ENCODE measurements around the gene CCDC102A.

CCDC102A gene

DNA sequence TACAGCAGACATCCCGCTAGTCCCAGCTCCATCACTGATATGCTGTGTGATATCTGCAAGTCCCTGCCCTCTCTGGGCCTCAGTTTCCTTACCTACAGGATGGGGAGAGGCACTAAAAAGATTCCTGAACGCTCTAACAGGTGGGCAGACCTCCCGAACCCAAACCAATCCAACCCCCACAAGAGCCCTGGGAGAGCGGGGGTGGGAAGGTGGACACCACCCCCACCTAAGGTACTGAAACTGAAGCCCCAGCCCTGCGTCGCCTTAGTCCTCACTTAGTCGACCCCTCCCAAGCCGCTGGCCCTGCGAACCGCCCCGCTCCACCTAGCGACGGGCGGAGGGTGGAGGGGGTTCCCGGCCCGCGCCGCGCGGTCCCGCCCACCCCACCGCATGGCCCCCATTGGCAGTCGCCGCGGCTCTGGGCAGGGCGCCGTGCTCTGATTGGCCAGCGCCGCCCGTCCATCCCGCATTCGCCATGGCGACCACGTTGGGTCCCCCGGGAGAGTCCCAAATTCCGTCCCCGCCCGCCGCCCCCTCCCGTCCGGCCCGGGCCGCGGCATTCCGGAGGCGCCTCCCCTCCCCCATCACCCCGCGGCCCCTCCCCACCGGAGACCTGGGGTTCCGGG is 578 bp downstream of the CCDC102A start:
- Histone ChIP-seq H3K36me3 (ENCODE audit: insufficient read depth, low read length) (no peaks in the 10 kb centered on the region), H2AFZ (ENCODE audit: low read length, unreplicated experiment) (peak overlapping the region; percentile 68), H3K79me2 (ENCODE audit: control insufficient read depth, insufficient read depth, low read length, unreplicated experiment) (peaks cover 18% of the 10 kb centered on the region), H3K27me3 (ENCODE audit: insufficient read depth, low read length) (0 out of 2 replicates have a peak, but pooled peaks cover 4% of the 10 kb centered on the region), H3K4me1 (ENCODE audit: control insufficient read depth, insufficient read depth, low read length, unreplicated experiment) (peaks cover 31% of the 10 kb centered on the region), H3K27ac (ENCODE audit: low read depth, low read length) (peak overlapping the region; percentile 2; the same call in 1 of the 2 replicates), H3K4me3 (ENCODE audit: low read depth, low read length) (peak overlapping the region; percentile 85)

DNA sequence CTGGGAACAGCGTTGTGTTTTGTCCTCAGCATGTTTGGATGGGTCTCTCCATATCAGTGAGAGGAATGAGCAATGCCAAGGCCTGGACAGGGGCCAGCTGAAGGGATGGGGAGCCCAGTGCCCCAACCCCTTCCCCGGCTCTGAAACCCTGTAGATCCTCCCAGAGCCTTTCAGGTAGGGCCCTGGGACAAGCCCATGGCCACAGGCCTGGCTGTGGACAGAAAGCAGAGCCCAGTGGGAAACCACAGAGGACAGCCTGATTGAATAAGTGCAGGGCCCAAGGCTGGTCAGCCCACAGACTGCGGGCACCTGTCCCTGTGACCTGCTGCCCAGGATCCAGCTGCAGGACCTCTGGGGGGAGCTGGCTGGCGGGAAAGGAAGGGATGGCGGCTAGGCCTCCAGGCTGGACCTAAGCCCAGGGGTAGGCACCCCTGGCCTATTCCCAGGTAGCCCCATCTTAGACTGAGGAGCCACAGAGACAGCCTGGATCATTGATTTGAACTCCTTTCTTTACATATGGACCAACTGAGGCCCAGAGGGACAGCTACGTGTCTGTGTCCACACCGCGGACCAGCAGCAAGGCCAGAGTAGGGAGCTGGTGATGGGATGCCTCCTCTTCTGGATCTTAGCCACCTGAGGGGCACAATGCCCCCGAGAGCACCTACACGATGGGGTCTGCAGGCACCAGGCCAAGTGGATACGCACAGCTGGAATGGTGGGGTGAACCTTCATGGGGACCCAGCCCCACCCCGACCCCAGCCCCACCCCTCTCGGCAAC is 1.3 kb downstream of the CCDC102A start:
- Histone ChIP-seq H3K4me1 (ENCODE audit: control insufficient read depth, insufficient read depth, low read length, unreplicated experiment) (peaks cover 39% of the 10 kb centered on the region), H3K27ac (ENCODE audit: low read depth, low read length) (no peak overlapping the region), H3K36me3 (ENCODE audit: insufficient read depth, low read length) (no peaks in the 10 kb centered on the region), H3K4me3 (ENCODE audit: low read depth, low read length) (peak overlapping the region; percentile 85), H3K27me3 (ENCODE audit: insufficient read depth, low read length) (0 out of 2 replicates have a peak, but pooled peaks cover 4% of the 10 kb centered on the region), H2AFZ (ENCODE audit: low read length, unreplicated experiment) (peak overlapping the region; percentile 64), H3K79me2 (ENCODE audit: control insufficient read depth, insufficient read depth, low read length, unreplicated experiment) (peaks cover 18% of the 10 kb centered on the region)

DNA sequence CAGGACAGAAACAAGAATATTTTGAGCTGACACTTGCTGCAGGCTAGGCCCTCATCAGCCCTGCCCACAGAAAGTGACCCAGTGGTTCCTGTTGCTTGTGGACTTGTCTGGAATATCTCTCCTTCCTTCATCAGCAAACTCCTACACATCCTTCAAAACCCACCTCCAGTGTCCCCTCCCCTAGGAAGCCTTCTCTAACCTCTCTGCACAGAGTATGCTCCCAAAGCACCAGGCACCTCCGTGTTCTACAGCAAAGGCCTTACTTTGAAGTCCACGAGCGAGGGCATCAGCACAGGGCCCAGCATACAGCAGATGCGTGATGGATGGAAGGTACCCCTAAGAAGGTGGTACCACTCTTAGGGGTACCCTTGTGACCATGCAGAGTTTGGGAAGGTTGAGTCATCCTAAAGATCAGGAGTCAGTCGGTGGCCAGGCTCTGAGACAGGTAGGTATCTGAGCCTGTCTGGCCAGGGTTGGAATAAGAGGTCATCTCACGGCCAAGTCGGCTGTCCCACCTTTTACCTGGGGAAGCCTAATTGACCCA is 2.0 kb downstream of the CCDC102A start:
- Histone ChIP-seq H3K27me3 (ENCODE audit: insufficient read depth, low read length) (0 out of 2 replicates have a peak, but pooled peaks cover 4% of the 10 kb centered on the region), H2AFZ (ENCODE audit: low read length, unreplicated experiment) (no peak overlapping the region), H3K4me1 (ENCODE audit: control insufficient read depth, insufficient read depth, low read length, unreplicated experiment) (peaks cover 44% of the 10 kb centered on the region), H3K36me3 (ENCODE audit: insufficient read depth, low read length) (no peaks in the 10 kb centered on the region), H3K4me3 (ENCODE audit: low read depth, low read length) (no peak overlapping the region; the same call in 1 of the 2 replicates), H3K79me2 (ENCODE audit: control insufficient read depth, insufficient read depth, low read length, unreplicated experiment) (peaks cover 18% of the 10 kb centered on the region), H3K27ac (ENCODE audit: low read depth, low read length) (no peak overlapping the region)

DNA sequence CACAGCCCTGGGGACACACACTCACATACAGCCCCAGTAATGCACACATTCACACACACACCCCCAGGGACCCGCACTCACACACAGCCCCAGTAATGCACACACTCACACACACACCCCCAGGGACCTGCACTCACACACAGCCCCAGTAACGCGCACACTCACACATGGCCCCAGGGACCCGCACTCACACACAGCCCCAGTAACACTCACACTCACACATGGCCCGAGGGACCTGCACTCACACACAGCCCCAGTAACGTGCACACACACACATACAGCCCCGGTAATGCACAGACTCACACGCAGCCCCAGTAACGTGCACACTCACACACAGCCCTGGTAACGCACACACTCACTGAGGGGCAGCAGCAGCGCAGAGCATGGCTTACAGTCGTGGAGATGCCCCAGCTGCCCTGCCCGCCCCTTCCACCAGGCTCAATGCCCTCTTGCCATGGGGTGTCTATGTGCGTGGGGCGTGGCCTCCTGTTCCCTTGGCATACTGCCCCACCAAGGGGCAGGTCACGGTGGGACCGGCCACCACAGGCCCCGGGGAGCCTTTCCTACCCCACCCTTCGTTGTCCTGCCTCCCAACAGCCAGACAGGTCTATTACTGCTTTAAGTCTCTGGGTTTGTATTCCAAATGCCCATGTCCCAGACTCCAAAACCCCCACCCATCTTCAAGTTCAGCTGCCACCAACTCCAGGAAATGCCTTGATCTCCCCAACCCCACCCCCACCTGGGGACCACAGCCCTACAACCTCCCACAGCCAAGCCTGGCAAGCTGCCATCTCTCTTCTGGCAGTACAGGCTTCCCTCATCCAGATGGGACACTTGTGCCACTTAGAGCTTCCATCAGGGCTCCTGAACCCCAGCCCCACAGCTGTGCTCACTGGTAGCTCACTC is 2.7 kb downstream of the CCDC102A start:
- no peak overlapping the region for H2AFZ ChIP-seq (ENCODE audit: low read length, unreplicated experiment)
- peaks cover 18% of the 10 kb centered on the region for H3K79me2 ChIP-seq (ENCODE audit: control insufficient read depth, insufficient read depth, low read length, unreplicated experiment)
- H3K27ac ChIP-seq (ENCODE audit: low read depth, low read length) = no peak overlapping the region
- H3K36me3 ChIP-seq (ENCODE audit: insufficient read depth, low read length) = no peaks in the 10 kb centered on the region
- no peak overlapping the region; the same call in 1 of the 2 replicates for H3K4me3 ChIP-seq (ENCODE audit: low read depth, low read length)
- H3K4me1 ChIP-seq (ENCODE audit: control insufficient read depth, insufficient read depth, low read length, unreplicated experiment) = peaks cover 44% of the 10 kb centered on the region
- H3K27me3 ChIP-seq (ENCODE audit: insufficient read depth, low read length) = no peaks in the 10 kb centered on the region

DNA sequence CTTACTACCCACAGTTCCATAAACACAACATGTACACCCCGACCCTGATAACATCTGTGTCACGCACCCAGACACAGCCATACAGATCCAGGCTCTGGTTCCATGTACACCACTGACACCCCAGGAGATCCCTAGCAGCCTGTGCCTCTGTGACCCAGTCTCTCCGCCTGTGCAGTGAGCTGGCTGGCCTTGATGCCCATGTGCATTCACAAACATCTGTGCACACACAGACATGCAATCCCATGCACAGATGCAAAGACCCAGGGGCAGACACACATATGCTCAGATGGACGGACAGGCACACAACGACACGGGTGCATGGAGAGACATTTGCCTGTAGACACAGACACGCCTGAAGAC is 4.1 kb downstream of the CCDC102A start:
- Histone ChIP-seq H3K79me2 (ENCODE audit: control insufficient read depth, insufficient read depth, low read length, unreplicated experiment) (peaks cover 18% of the 10 kb centered on the region), H2AFZ (ENCODE audit: low read length, unreplicated experiment) (no peak overlapping the region), H3K4me3 (ENCODE audit: low read depth, low read length) (no peak overlapping the region), H3K27me3 (ENCODE audit: insufficient read depth, low read length) (no peaks in the 10 kb centered on the region), H3K27ac (ENCODE audit: low read depth, low read length) (no peak overlapping the region), H3K36me3 (ENCODE audit: insufficient read depth, low read length) (no peaks in the 10 kb centered on the region), H3K4me1 (ENCODE audit: control insufficient read depth, insufficient read depth, low read length, unreplicated experiment) (peaks cover 40% of the 10 kb centered on the region)

DNA sequence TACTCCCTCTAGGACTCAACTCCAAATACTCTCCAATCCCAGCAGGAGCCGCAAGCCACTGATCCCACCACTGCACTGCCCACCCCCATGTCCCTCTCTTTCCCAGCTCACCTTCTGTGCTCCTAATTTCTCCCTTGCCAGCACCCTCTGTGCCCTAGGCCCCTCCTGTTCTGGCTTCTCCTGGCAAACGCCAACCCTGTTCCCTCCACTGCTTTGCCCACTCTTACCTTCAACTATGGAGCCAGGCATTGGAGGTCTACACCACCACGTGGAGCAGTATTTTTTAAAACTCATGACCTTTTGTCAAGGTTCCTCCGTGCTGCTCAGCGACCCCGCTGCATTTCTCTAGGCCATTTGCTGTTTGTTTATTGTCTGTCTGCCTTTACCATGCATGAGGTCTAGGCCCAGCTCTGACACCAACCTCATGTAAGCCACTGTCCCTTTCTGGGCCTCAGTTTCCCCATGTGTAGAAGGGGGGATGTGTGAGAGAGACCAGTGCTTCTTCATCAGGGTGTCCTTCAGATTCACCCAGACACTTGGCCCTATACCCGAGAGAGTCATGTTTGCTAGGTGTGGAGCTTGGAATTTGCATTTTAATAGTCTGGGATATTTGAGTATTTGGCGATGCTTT is 4.6 kb downstream of the CCDC102A start:
- Histone ChIP-seq H3K4me3 (ENCODE audit: low read depth, low read length) (no peak overlapping the region), H2AFZ (ENCODE audit: low read length, unreplicated experiment) (no peak overlapping the region), H3K27ac (ENCODE audit: low read depth, low read length) (no peak overlapping the region), H3K4me1 (ENCODE audit: control insufficient read depth, insufficient read depth, low read length, unreplicated experiment) (peaks cover 37% of the 10 kb centered on the region), H3K36me3 (ENCODE audit: insufficient read depth, low read length) (no peaks in the 10 kb centered on the region), H3K27me3 (ENCODE audit: insufficient read depth, low read length) (no peaks in the 10 kb centered on the region), H3K79me2 (ENCODE audit: control insufficient read depth, insufficient read depth, low read length, unreplicated experiment) (peaks cover 18% of the 10 kb centered on the region)

DNA sequence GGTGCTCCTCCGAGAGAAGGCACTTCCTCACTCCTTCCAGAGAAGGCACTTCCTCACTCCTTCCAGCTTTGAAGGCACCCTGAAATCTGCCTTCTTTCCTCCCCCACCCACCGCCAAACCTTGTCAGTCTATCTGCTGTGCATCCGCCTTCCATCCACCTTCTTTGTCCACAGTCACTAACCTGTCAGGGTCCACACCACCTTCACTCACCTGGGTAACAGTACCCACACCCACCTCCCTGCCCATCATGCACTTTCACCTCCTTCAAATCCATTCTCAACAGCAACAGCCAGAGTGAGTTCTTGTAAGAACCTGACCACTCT is 5.2 kb downstream of the CCDC102A start:
- H3K27ac ChIP-seq (ENCODE audit: low read depth, low read length) = no peak overlapping the region
- peaks cover 37% of the 10 kb centered on the region for H3K4me1 ChIP-seq (ENCODE audit: control insufficient read depth, insufficient read depth, low read length, unreplicated experiment)
- H3K79me2 ChIP-seq (ENCODE audit: control insufficient read depth, insufficient read depth, low read length, unreplicated experiment) = peaks cover 18% of the 10 kb centered on the region

DNA sequence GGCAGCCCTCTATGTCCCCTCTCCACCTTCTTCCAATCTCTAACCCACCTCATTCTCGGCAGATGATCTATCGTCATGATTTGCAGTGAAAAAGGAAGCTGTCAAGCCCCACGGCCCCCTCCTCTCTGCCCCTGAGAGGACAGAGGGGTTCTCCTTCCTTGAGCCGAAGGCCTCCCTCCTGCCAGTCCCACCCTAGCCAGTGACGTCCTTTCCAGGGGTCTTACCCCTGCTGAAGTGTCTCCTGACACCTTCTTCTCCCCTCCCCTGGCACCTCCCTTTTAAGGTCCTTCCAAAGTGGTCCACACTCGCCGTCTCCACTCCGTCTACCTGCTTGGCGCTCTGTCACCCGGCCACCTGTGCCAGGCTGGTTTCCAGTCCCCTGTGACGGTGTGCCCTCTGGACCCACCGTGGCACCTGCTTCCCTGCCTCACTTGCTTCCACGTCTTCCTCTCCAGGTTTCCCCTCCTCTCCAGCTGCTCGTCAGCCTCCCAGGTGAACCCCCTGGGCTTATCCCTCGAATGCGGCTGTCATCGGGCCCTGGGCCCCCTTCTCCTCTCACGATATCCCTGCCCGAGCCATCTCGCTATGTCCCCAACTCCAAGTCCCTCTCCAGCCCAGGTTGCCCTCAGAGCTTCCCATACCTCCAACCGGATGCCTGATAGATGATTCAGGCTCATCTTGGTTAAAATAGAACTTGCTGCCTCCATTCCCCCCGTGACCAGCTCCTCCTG is 5.7 kb downstream of the CCDC102A start:
- peaks cover 37% of the 10 kb centered on the region for H3K4me1 ChIP-seq (ENCODE audit: control insufficient read depth, insufficient read depth, low read length, unreplicated experiment)

More for the DNA sequence above, 5.2 kb downstream of the CCDC102A start:
- H3K4me3 ChIP-seq (ENCODE audit: low read depth, low read length) = no peak overlapping the region
- H3K27me3 ChIP-seq (ENCODE audit: insufficient read depth, low read length) = no peaks in the 10 kb centered on the region
- no peak overlapping the region for H2AFZ ChIP-seq (ENCODE audit: low read length, unreplicated experiment)
- H3K36me3 ChIP-seq (ENCODE audit: insufficient read depth, low read length) = no peaks in the 10 kb centered on the region

DNA sequence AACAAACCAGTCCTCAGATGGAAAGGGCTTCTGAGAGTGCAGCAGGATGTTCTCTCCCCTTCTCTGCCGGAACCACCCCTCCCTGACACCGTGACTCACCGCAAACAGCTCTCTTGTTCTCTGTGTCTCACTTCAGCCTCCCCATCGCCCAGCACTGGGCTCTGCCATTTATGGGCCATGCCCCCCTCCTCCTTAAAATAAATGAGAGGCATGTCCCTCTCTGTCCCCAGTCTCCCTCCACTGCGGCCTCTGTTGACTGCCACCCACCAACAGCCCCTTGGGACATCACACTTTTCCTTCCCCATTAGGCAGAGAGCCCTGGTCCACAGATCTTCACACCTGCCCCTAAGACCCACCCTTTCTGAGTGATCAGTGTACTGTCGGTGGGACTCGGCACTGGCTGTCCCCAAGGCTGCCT is 6.3 kb downstream of the CCDC102A start:
- Histone ChIP-seq H3K36me3 (ENCODE audit: insufficient read depth, low read length) (no peaks in the 10 kb centered on the region), H3K27ac (ENCODE audit: low read depth, low read length) (no peak overlapping the region), H3K4me3 (ENCODE audit: low read depth, low read length) (no peak overlapping the region), H3K79me2 (ENCODE audit: control insufficient read depth, insufficient read depth, low read length, unreplicated experiment) (peaks cover 15% of the 10 kb centered on the region), H3K4me1 (ENCODE audit: control insufficient read depth, insufficient read depth, low read length, unreplicated experiment) (peaks cover 37% of the 10 kb centered on the region), H2AFZ (ENCODE audit: low read length, unreplicated experiment) (no peak overlapping the region), H3K27me3 (ENCODE audit: insufficient read depth, low read length) (no peaks in the 10 kb centered on the region)

More for the DNA sequence above, 5.7 kb downstream of the CCDC102A start:
- H3K27ac ChIP-seq (ENCODE audit: low read depth, low read length) = no peak overlapping the region
- H2AFZ ChIP-seq (ENCODE audit: low read length, unreplicated experiment) = no peak overlapping the region
- H3K36me3 ChIP-seq (ENCODE audit: insufficient read depth, low read length) = no peaks in the 10 kb centered on the region
- no peaks in the 10 kb centered on the region for H3K27me3 ChIP-seq (ENCODE audit: insufficient read depth, low read length)
- H3K4me3 ChIP-seq (ENCODE audit: low read depth, low read length) = no peak overlapping the region
- peaks cover 18% of the 10 kb centered on the region for H3K79me2 ChIP-seq (ENCODE audit: control insufficient read depth, insufficient read depth, low read length, unreplicated experiment)
